ENCODE data around the gene C1orf115.

DNA sequence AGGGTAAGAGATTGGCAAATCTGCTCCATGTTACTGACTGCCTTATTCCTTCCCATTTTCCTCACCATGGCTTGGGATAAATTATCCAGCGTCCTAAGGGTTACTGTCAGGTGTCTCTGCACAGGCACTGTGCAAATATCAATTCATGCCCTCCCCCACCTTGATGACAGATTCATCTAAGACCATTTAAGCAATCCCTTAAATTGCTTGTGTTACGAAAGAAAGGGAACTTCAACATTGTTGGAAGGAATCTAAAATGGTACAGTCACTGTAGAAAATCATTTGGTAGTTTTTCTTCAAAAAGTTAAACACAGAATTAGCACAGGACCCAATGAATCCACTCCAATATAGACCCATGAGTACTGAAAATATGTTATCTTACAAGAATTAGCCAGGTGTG, 40.3 kb downstream of the C1orf115 start:
- TF ChIP-seq, protein P1, sequence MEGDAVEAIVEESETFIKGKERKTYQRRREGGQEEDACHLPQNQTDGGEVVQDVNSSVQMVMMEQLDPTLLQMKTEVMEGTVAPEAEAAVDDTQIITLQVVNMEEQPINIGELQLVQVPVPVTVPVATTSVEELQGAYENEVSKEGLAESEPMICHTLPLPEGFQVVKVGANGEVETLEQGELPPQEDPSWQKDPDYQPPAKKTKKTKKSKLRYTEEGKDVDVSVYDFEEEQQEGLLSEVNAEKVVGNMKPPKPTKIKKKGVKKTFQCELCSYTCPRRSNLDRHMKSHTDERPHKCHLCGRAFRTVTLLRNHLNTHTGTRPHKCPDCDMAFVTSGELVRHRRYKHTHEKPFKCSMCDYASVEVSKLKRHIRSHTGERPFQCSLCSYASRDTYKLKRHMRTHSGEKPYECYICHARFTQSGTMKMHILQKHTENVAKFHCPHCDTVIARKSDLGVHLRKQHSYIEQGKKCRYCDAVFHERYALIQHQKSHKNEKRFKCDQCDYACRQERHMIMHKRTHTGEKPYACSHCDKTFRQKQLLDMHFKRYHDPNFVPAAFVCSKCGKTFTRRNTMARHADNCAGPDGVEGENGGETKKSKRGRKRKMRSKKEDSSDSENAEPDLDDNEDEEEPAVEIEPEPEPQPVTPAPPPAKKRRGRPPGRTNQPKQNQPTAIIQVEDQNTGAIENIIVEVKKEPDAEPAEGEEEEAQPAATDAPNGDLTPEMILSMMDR (conservative IDR thresholded peaks at IDR 0.05): no peak
- TF ChIP-seq ZFX (IDR thresholded peaks at IDR 0.05): no peak

Data from C4-2B (cell line).